ENCODE measurements around the gene QSOX2.

DNA sequence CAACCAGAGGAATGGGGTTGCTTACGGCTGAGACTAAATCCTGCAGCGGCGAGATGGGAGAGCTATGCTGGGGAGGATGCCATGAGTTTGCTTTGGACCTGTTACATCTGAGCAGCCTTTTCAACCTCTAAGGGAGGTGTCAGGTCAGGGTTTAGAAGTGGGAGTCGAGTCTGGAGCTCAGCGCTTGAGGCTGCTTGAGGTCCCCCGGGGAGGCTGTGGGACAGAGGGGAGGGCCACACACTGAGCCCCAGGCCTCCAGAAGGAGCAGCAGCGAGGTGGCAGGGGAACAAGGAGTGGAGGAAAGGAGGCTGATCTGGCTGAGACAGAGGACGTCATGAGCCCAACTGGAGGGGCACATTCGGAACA, 1.9 kb upstream of the QSOX2 start:
- TF ChIP-seq, protein P1, sequence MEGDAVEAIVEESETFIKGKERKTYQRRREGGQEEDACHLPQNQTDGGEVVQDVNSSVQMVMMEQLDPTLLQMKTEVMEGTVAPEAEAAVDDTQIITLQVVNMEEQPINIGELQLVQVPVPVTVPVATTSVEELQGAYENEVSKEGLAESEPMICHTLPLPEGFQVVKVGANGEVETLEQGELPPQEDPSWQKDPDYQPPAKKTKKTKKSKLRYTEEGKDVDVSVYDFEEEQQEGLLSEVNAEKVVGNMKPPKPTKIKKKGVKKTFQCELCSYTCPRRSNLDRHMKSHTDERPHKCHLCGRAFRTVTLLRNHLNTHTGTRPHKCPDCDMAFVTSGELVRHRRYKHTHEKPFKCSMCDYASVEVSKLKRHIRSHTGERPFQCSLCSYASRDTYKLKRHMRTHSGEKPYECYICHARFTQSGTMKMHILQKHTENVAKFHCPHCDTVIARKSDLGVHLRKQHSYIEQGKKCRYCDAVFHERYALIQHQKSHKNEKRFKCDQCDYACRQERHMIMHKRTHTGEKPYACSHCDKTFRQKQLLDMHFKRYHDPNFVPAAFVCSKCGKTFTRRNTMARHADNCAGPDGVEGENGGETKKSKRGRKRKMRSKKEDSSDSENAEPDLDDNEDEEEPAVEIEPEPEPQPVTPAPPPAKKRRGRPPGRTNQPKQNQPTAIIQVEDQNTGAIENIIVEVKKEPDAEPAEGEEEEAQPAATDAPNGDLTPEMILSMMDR (IDR thresholded peaks at IDR 0.05), result no peak
- no peak for TF ChIP-seq POLR2A (IDR thresholded peaks at IDR 0.05)
